Stimulated activated CD4-positive, alpha-beta T cell treated with anti-CD3 and anti-CD28 coated beads, Interleukin-12 subunit alpha, Interleukin-12 subunit beta, amount 100 ng/mL, for 24 hours (primary cell): ENCODE data around the gene SLC9A9.

Source experiments
- DNase-seq, 2 experiments: peaks; one replicate each; pipeline ENCODE4 v3.0.0-alpha.2; 2020; ENCODE audit warnings: low read depth in 2 of 2

SLC9A9 gene

GRCh38 chr3:143358155-143358792 is 490.0 kb downstream of the SLC9A9 start:
- DNase-seq: no peak

GRCh38 chr3:143357700-143358099 is 490.6 kb downstream of the SLC9A9 start:
- DNase-seq: no peak

- no peak for DNase-seq
Measured at GRCh38 chr3:143356839-143357238, 491.4 kb downstream of the SLC9A9 start.

- no peak for DNase-seq
Measured at GRCh38 chr3:143354342-143354741, 493.9 kb downstream of the SLC9A9 start.

GRCh38 chr3:143352850-143353550 is 495.3 kb downstream of the SLC9A9 start:
- no peak for DNase-seq

GRCh38 chr3:143351895-143352608 is 496.2 kb downstream of the SLC9A9 start:
- no peak for DNase-seq

GRCh38 chr3:143351354-143351753 is 496.9 kb downstream of the SLC9A9 start:
- no peak for DNase-seq

GRCh38 chr3:143349455-143349854 is 498.8 kb downstream of the SLC9A9 start:
- DNase-seq: no peak

- DNase-seq: no peak
Measured at GRCh38 chr3:143348486-143349327, 499.6 kb downstream of the SLC9A9 start.

- DNase-seq: no peak
Measured at GRCh38 chr3:143344516-143345165, 503.6 kb downstream of the SLC9A9 start.

- no peak for DNase-seq
Measured at GRCh38 chr3:143343944-143344343, 504.3 kb downstream of the SLC9A9 start.

GRCh38 chr3:143343031-143343430 is 505.2 kb downstream of the SLC9A9 start:
- DNase-seq: no peak

GRCh38 chr3:143339451-143339850 is 508.8 kb downstream of the SLC9A9 start:
- DNase-seq: no peak

GRCh38 chr3:143337387-143337786 is 510.9 kb downstream of the SLC9A9 start:
- DNase-seq: no peak

- DNase-seq: no peak
Measured at GRCh38 chr3:143334231-143334630, 514.0 kb downstream of the SLC9A9 start.

- DNase-seq: no peak
Measured at GRCh38 chr3:143333367-143333766, 514.9 kb downstream of the SLC9A9 start.

- no peak for DNase-seq
Measured at GRCh38 chr3:143332026-143332425, 516.2 kb downstream of the SLC9A9 start.

- DNase-seq: no peak
Measured at GRCh38 chr3:143331350-143331749, 516.9 kb downstream of the SLC9A9 start.

- no peak for DNase-seq
Measured at GRCh38 chr3:143330296-143330868, 517.9 kb downstream of the SLC9A9 start.

- no peak for DNase-seq
Measured at GRCh38 chr3:143329567-143330211, 518.6 kb downstream of the SLC9A9 start.

- DNase-seq: no peak
Measured at GRCh38 chr3:143328451-143328850, 519.8 kb downstream of the SLC9A9 start.
